PC-9 (cell line): ENCODE results near the gene CDC14A. TPM values are rescaled to one million over a fixed set of nuclear protein-coding genes. Genes with fewer than 3 reads are reported as not detected.

Experiments
- BruUV-seq: library from RNA; stranded (reverse); fragments of 400-500 nt; replicated peaks from 2 replicates; lab custom pipeline; 2021; lab: Mats Ljungman, UMichigan
- CTCF ChIA-PET: fragments of 300-600 bp; sonication (Branson Sonifier 250); formaldehyde crosslinking; loops from one replicate; lab custom pipeline; 2022; ENCODE audit warnings: antibody characterized with exemption; lab: Charles Lee
- POLR2A ChIA-PET: fragments of 300-600 bp; sonication (Branson Sonifier 250); formaldehyde crosslinking; loops from one replicate; lab custom pipeline; 2022; ENCODE audit warnings: antibody characterized with exemption; ENCODE audit not compliant: unreplicated experiment; lab: Charles Lee
- DNase-seq, 2 experiments: peaks; one replicate each; pipeline versions ENCODE4 v3.0.0 to v3.0.0-alpha.2; 2015 to 2022; ENCODE audit warnings: mixed read lengths in 1 of 2
- H2AFZ ChIP-seq: fragments of 200-600 bp; sonication (generic); 2 replicates; pipeline ENCODE4 v1.8.1; 2017; ENCODE audit warnings: antibody characterized with exemption
- H3F3A ChIP-seq: fragments of 200-600 bp; sonication (generic); 2 replicates; pipeline ENCODE4 v1.8.1; 2017; ENCODE audit warnings: antibody characterized with exemption, mild to moderate bottlenecking, low read depth; ENCODE audit not compliant: insufficient read depth
- H3K27ac ChIP-seq: fragments of 200-600 bp; sonication (generic); 2 replicates; pipeline ENCODE4 v1.6.1; 2016; ENCODE audit warnings: mixed run types
- H3K27me3 ChIP-seq: fragments of 200-600 bp; sonication (generic); 2 replicates; pipeline ENCODE4 v1.6.1; 2016; ENCODE audit warnings: low read depth, mixed run types; ENCODE audit not compliant: insufficient read depth
- H3K36me3 ChIP-seq: fragments of 200-600 bp; sonication (generic); 2 replicates; pipeline ENCODE4 v1.6.1; 2016; ENCODE audit warnings: low read depth, mixed run types
- H3K4me1 ChIP-seq: fragments of 200-600 bp; sonication (generic); replicated peaks from 2 replicates; pipeline ENCODE4 v1.6.1; 2016; ENCODE audit warnings: mixed run types; ENCODE audit not compliant: insufficient read depth
- H3K4me2 ChIP-seq: fragments of 200-600 bp; sonication (generic); 2 replicates; pipeline ENCODE4 v1.6.1; 2017; ENCODE audit warnings: mixed run types
- H3K4me3 ChIP-seq: fragments of 200-600 bp; sonication (generic); 2 replicates; pipeline ENCODE4 v1.6.1; 2016; ENCODE audit warnings: mixed run types
- H3K79me2 ChIP-seq: fragments of 200-600 bp; sonication (generic); 2 replicates; pipeline ENCODE4 v1.6.1; 2017; ENCODE audit warnings: low read depth, mixed run types
- H3K9me2 ChIP-seq: fragments of 200-600 bp; sonication (generic); 2 replicates; pipeline ENCODE4 v1.8.1; 2017; ENCODE audit warnings: mild to moderate bottlenecking; ENCODE audit not compliant: insufficient read depth
- H3K9me3 ChIP-seq: fragments of 200-600 bp; sonication (generic); 2 replicates; pipeline ENCODE4 v1.8.1; 2016; ENCODE audit warnings: low read depth; ENCODE audit not compliant: insufficient read depth
- H4K20me1 ChIP-seq: fragments of 200-600 bp; sonication (generic); 2 replicates; pipeline ENCODE4 v1.8.1; 2017; ENCODE audit not compliant: insufficient read depth
- CTCF ChIP-seq: fragments of 200-600 bp; sonication (generic); conservative IDR thresholded peaks from 2 replicates; pipeline ENCODE4 v1.6.1; 2017; ENCODE audit warnings: mixed run types, antibody characterized with exemption, mild to moderate bottlenecking, moderate library complexity
- EZH2 ChIP-seq: fragments of 200-600 bp; sonication (generic); IDR thresholded peaks from 2 replicates; pipeline ENCODE4 v1.8.0; 2017; ENCODE audit warnings: antibody characterized with exemption, low read depth
- intact Hi-C: fragments of 100-400 bp; cut with micrococcal nuclease; formaldehyde crosslinking; loops from one replicate; pipeline ENCODE4 v1.10.0; 2022; ENCODE audit not compliant: unreplicated experiment
- total RNA-seq: library from RNA; stranded (reverse); gene quantifications from 2 replicates; pipeline ENCODE4 v1.2.3, GENCODE V29; 2021

The CDC14A gene
- total RNA-seq, 1 experiment from 2014 or later: 2.8 TPM

- Histone ChIP-seq H3K79me2 (no peaks in the 10 kb centered on the region), H3F3A (no peaks in the 10 kb centered on the region), H3K27ac (no peak overlapping the region), H2AFZ (no peak overlapping the region), H4K20me1 (no peaks in the 10 kb centered on the region), H3K9me3 (no peaks in the 10 kb centered on the region), H3K4me3 (no peak overlapping the region), H3K36me3 (no peaks in the 10 kb centered on the region), H3K4me1 (no peaks in the 10 kb centered on the region), H3K27me3 (no peaks in the 10 kb centered on the region), H3K4me2 (no peak overlapping the region), H3K9me2 (no peaks in the 10 kb centered on the region)
- BruUV-seq: no TSS peak
- POLR2A ChIA-PET: no interaction called here
- TF ChIP-seq EZH2 (no peak), CTCF (no peak)
- intact Hi-C loops: no loop called here
- no peak for DNase-seq
- CTCF ChIA-PET: no interaction called here
Measured at GRCh38 chr1:100494393-100495084, 142.2 kb downstream of the CDC14A start.

GRCh38 chr1:100496896-100497295 is 144.6 kb downstream of the CDC14A start:
- Histone ChIP-seq H3K36me3 (no peaks in the 10 kb centered on the region), H3F3A (no peaks in the 10 kb centered on the region), H3K4me2 (no peak overlapping the region), H3K9me2 (no peaks in the 10 kb centered on the region), H3K9me3 (no peaks in the 10 kb centered on the region), H3K27ac (no peak overlapping the region), H3K4me3 (no peak overlapping the region), H3K79me2 (no peaks in the 10 kb centered on the region), H3K4me1 (peaks cover 1% of the 10 kb centered on the region; the same call in 1 of the 2 replicates), H4K20me1 (no peaks in the 10 kb centered on the region), H3K27me3 (no peaks in the 10 kb centered on the region), H2AFZ (no peak overlapping the region)
- BruUV-seq: no TSS peak
- intact Hi-C loops: no loop called here
- TF ChIP-seq EZH2: no peak
- TF ChIP-seq CTCF: no peak
- no peak for DNase-seq
- ChIA-PET CTCF (no interaction called here), POLR2A (no interaction called here)

- peaks cover 7% of the 10 kb centered on the region; the same call in 1 of the 2 replicates for H3F3A ChIP-seq
- intact Hi-C loops: no loop called here
- H3K4me1 ChIP-seq: peaks cover 10% of the 10 kb centered on the region
- H3K4me3 ChIP-seq: no peak overlapping the region
- no peaks in the 10 kb centered on the region for H4K20me1 ChIP-seq
- no TSS peak for BruUV-seq
- no peaks in the 10 kb centered on the region for H3K9me2 ChIP-seq
- TF ChIP-seq EZH2 (no peak), CTCF (no peak)
- no peak overlapping the region for H2AFZ ChIP-seq
- no peaks in the 10 kb centered on the region for H3K27me3 ChIP-seq
- ChIA-PET POLR2A (no interaction called here), CTCF (no interaction called here)
- H3K27ac ChIP-seq: no peak overlapping the region
- no peak overlapping the region for H3K4me2 ChIP-seq
- H3K9me3 ChIP-seq: no peaks in the 10 kb centered on the region
- H3K79me2 ChIP-seq: no peaks in the 10 kb centered on the region
- no peaks in the 10 kb centered on the region for H3K36me3 ChIP-seq
- no peak for DNase-seq
Measured at GRCh38 chr1:100497796-100498195, 145.5 kb downstream of the CDC14A start.
